ENCODE measurements around the gene SEMA4C.

GRCh38 chr2:96918754-96919550 lies 49.1 kb upstream of the SEMA4C start:
- TF ChIP-seq CTCF (IDR thresholded peaks at IDR 0.05) (no peak), ZFX (IDR thresholded peaks at IDR 0.05; ENCODE audit: borderline replicate concordance) (no peak)
